Stromal cell of bone marrow (primary cell): ENCODE results near the gene PTPN13.
A peak's percentile ranks its signal among the peaks of the same experiment; 100 is the strongest.
"Not testable (repeated sequence)": the region's sequence is repeated elsewhere in the genome, so short reads cannot be mapped to it uniquely, and the experiment has no call there.

Experiments
- DNase-seq: peaks from one replicate; pipeline ENCODE4 v3.0.0-alpha.2; 2012; ENCODE audit warnings: low read depth

PTPN13 gene

GRCh38 chr4:86717651-86718050, 123.5 kb downstream of the PTPN13 start:
- no peak for DNase-seq

DNA sequence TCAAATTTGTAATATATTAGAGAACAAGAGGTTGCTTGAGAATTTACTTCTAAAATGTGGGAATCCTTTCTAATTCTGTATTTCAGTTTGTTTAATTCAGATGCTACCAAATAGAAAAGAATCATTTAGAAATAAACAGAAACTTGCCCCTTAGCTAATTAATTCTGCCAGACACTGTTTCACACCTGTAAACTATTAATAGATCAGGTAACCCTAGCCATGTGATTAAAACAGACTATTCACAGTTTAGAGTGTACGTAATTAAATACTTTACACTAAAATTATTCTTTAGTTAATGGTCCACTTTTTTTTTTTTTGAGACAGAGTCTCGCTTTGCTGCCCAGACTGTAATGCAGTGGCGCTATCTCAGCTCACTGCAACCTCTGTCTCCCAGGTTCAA, 124.0 kb downstream of the PTPN13 start:
- no peak for DNase-seq

GRCh38 chr4:86719149-86719548, 125.0 kb downstream of the PTPN13 start:
- DNase-seq, result not testable (repeated sequence)

GRCh38 chr4:86720508-86721068, 126.5 kb downstream of the PTPN13 start:
- DNase-seq, result peak; percentile 38

DNA sequence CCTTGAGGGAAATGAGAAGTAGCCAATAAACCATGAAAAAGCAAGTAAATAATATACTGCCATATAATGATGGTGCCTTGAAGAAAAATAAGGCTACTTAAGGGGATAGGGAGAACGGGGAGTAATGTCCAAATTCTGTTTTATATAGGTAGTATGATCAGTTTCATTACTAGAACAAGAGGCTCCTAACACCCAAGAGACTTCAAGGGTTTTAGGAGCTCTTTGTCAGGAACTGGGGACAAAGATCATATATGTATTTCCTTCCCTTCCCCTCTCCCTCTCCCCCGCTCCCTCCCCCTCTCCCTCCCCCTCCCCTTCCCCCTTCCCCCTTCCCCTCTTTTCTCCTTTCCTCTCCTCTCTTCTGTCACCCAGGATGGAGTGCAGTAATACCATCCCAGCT, 127.3 kb downstream of the PTPN13 start:
- no peak for DNase-seq

DNA sequence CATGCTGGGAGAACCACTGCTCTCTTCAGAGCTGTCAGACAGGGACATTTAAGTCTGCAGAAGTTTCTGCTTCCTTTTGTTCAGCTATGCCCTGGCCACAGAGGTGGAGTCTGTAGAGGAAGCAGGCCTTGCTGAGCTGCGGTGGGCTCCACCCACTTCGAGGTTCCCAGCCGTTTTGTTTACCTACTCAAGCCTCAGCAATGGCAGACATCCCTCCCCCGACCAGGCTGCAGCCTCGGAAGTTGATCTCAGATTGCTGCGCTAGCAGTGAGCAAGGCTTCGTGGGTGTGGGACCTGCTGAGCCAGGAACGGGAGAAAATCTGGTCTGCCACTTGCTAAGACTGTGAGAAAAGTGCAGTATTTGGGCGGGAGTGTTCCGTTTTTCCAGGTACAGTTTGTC, 136.2 kb downstream of the PTPN13 start:
- DNase-seq, result no peak

- DNase-seq, result no peak
Measured at GRCh38 chr4:86737244-86737643, 143.1 kb downstream of the PTPN13 start.

- no peak for DNase-seq
Measured at GRCh38 chr4:86741846-86742245, 147.7 kb downstream of the PTPN13 start.

- no peak for DNase-seq
Measured at GRCh38 chr4:86744570-86744969, 150.5 kb downstream of the PTPN13 start.

DNA sequence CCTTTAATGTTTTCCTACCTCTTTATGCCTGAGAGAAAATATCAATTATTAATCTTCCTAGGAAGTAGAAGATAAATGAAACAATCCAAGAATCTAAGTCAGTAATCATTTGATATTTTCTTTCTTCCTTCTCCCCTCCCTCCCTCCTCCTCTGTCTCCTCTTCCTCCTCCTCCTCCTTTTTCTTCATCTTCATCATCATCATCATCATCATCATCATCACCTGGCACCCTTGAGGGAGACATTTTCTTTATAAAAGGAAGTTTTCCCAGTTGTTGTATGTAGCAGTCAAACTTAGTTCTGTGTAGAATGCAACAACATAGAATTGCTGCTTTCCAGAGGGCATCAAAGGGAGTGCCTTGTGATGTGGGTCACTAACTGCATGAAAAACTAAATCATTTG, 155.0 kb downstream of the PTPN13 start:
- no peak for DNase-seq

DNA sequence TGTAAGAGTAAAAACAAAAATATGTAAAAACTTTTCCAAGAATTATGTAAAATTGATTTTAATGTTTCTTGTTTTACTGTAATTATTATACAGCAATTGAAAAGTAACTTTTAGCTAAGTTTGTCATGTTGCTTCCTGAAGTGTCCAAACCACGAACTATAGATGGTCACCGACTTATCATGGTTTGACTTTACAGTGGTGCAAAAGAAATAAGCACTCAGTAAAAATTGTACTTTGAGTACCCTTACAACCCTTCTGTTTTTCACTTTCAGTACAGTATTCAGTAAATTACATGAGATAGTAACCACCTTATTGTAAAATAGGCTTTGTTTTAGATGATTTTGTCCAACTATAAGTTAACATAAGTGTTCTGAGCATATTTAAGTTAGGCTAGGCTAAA, 161.3 kb downstream of the PTPN13 start:
- no peak for DNase-seq

GRCh38 chr4:86757468-86757867, 163.4 kb downstream of the PTPN13 start:
- DNase-seq, result no peak

GRCh38 chr4:86759298-86759697, 165.2 kb downstream of the PTPN13 start:
- no peak for DNase-seq

GRCh38 chr4:86762649-86763048, 168.5 kb downstream of the PTPN13 start:
- no peak for DNase-seq

GRCh38 chr4:86769794-86770193, 175.7 kb downstream of the PTPN13 start:
- DNase-seq, result no peak

- no peak for DNase-seq
Measured at GRCh38 chr4:86771141-86771540, 177.0 kb downstream of the PTPN13 start.

- DNase-seq, result no peak
Measured at GRCh38 chr4:86775061-86775460, 180.9 kb downstream of the PTPN13 start.

GRCh38 chr4:86778175-86778574, 184.1 kb downstream of the PTPN13 start:
- no peak for DNase-seq

- no peak for DNase-seq
Measured at GRCh38 chr4:86788826-86789225, 194.7 kb downstream of the PTPN13 start.

- DNase-seq, result no peak
Measured at GRCh38 chr4:86791126-86791525, 197.0 kb downstream of the PTPN13 start.

GRCh38 chr4:86809809-86810208, 215.7 kb downstream of the PTPN13 start:
- no peak for DNase-seq

DNA sequence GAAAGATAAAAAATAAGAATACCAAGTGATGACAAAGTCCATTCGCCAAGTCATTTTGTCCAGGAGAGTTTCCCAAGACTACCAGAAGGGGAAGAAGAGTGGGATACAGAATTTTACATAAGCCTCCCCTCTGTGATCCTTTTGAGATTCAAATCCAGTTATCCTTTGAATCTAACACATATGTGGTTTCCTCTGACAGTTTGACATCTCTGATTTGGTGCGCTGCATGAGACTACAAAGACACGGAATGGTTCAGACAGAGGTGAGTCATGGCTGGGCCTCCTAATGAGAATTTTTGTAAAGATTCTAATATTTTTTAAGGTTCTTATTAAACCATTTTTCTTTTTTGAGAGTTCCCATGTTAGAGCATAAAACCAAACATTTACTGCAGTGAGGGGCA, 216.7 kb downstream of the PTPN13 start:
- DNase-seq, result no peak

GRCh38 chr4:86815653-86816052, 221.5 kb downstream of the PTPN13 start:
- DNase-seq, result no peak

DNA sequence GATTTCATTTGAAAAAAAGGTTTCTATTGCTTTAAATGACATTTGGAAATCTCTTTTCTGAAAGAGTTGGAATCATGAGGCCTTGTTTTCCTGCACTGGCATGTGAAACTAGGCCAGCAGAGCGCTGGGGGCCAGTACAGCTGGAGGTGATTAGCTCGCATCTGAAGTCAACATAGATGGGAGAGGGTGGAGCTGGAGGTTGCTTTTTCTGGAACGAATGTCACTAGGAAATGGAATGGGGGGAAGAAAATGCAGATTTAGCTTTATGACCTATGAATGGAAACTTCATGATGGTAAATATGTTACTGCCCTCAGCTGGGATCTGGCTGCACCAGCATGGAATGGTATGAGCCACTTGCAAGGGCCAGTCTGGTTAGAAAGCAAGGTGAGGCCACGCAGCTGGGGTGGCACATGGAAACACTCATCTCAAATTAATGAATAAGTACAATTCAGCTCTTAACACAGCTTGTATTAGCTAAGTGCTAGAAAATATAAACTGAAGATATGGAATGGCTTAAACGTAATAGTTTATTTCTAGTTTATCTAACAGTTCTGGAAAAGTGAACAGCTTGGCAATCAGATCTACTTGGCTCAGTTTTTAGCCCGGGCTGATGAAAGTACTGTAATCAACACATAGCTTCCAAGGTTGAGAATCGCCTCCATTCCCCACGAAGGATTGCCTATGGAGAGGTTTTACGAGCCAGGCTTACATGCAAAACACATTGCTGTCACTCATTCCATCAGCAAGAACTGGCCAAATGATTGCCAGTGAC, 222.6 kb downstream of the PTPN13 start:
- DNase-seq, result peak; percentile 26
